Measurements from ENCODE around the gene SORBS2.

SORBS2 gene

DNA sequence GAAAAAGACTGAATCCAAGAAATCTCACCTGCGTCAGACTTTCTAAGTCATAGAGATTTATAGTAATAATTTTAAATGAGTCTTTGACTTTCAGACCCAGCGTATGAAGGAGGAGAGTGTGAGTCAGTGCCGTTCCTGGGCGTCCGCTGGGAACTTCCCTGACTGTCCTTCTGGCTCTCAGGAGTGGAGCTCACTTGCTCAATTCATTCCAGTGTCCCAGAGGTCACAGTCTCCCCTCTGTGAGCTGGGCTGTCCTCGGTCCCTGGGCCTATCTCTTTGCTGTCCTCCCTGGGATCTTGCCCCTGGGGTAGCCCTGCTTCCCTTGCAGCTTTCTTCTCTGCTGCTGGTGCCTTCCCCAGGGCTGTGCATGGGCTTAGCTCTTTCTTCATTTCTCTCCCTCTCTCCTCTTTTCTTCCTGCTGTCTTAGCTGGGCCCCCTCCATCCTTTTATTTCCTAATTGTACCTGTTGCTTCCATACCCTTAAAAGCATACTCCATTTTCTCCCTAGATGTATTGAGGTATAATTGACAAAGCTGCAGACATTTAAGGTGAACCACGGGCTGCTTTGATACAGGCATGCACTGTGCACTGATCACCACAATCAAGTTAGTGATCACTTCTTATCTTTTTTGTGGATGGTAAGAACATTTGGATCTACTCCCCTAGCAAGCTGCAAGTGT lies 11.6 kb downstream of the SORBS2 start:
- no peak for FAIRE-seq

DNA sequence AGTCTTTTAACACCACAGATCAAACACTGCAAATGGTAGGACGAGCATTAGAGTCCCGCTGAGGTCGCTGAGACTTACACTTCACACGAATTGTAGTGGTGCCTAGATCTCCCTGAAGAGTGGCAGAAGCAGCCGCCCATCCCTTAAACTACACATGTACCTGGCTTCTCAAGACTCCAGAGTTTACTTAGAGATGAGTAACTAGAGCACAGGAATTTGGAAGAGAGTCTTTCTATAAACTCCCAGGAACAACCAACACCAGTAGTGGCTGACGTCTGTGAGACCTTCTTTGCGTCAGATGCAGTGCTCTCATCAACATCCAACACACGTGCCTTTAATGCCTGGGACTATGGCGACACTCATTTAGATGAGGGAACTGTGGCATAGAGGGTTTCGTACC lies 12.6 kb downstream of the SORBS2 start:
- FAIRE-seq = no peak

DNA sequence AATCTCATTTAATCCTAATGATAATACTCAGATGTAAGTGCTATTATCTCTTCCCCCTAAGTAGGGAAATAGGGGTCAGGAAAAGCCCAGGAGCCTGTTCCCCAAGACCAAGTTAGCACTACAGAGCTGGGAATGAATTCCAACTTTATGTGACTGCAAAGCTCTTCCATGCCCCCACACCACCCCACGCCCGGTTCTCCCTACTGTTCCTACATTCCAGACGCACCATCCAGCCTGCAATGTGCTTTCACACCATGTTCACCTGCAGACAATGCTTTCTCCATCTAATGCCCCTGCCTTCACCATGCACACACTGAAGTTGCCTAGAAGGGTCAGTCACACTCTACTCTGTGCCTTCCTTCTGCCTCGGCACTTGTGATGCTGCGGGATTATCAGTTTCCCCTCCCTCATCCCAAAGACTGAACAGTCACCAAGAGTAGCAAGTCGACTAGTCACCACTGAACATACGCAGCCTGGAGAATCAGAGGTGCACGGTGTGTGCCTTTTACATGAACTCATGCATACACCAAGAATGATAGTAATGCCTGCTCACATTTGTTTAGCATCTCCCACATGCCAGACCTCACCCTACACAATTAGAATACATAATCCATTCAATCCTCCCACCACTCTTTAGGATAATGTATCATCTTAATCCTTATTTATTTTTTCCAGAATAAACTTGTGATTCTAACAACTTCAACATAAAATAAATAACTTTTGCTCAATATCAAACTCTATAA lies 14.2 kb downstream of the SORBS2 start:
- no peak for FAIRE-seq

DNA sequence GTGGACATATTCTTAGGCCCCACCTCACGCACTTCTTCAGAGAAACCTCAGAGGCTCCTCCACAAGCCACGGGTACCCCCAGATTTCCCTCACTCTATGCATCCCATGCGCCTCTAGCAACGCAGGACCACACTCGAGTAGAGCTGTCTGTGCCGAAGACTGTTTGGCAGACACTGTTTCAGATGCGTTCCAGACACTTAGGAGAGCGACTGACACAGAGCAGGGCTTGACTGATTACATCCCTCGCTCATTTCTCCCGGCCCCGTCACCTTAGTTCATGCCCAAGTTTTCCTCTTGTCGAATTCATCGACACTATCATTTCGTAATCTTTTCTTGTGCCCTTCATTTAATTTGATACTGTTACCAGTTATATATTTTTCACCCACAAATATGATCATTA lies 15.0 kb downstream of the SORBS2 start:
- no peak for FAIRE-seq

DNA sequence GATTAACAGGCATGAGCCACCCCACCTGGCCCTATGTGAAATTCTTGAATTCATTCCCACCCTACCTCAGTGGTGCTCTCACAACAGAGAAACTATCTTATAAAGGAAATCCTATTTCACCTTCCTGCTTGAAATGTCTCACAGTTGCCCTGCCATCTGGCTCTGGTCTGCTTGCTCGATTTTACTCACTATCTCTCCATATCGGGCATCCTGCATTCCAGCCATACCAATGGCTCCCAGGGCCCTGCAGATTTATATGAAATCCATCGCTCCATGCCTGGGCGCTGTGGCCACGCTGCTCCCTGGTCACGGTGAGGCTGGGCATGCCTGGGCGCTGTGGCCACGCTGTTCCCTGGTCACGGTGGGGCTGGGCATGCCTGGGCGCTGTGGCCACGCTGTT lies 15.8 kb downstream of the SORBS2 start:
- FAIRE-seq = no peak

DNA sequence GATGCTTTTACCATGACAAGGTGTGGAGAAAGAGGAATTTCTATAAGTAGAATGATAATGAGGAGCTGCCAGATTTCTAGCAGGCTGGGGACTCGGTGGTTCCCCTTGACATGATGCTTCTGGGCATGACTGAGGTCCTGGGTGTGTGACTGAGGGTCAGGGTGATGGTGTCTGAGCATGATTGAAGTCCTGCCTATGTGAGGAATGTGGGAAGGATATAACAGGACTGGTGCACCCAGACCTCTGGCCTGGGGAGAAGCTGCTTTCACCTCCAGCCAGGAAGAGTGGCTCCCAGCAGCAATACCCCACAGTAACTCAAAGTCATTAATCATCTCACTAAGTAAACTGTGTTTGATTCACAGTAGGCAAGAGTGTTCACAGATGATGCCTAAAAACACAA lies 17.4 kb downstream of the SORBS2 start:
- no peak for FAIRE-seq

DNA sequence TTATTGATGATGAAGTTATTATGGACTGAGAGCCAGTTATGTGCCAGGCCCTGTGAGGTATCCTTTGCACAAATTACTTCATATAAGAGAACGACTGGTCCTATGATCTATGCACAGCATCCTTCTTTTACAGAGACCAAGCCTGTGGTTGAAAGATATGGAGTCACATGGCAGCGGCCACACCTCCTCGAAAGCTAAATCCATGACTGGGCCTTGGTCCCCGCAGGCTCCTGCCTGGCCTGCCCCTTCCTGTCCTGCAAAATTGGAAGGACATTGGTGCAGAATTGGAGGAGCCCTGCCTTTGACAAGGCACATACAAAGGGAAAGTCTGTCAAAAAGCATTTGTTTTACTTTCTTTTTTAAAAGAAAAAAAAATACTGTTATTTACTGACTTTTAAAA lies 18.3 kb downstream of the SORBS2 start:
- no peak for FAIRE-seq

DNA sequence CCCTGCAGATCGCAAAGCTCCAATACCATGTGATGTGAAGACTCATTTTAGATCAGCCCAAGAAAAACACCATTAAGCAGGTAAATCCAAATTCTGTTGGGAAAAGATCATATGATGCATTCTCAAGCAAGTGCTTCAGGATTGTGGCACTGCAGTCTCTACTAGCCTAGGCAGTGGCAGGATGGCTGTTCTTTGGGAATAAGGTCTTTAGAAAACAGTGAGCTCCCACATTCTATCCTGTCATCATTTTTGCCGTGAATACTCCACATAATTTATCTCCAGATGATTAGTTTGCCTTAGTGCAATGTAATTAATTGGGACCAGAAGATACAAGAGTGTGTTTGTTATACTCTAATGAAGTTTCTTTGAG lies 18.9 kb downstream of the SORBS2 start:
- FAIRE-seq = no peak

DNA sequence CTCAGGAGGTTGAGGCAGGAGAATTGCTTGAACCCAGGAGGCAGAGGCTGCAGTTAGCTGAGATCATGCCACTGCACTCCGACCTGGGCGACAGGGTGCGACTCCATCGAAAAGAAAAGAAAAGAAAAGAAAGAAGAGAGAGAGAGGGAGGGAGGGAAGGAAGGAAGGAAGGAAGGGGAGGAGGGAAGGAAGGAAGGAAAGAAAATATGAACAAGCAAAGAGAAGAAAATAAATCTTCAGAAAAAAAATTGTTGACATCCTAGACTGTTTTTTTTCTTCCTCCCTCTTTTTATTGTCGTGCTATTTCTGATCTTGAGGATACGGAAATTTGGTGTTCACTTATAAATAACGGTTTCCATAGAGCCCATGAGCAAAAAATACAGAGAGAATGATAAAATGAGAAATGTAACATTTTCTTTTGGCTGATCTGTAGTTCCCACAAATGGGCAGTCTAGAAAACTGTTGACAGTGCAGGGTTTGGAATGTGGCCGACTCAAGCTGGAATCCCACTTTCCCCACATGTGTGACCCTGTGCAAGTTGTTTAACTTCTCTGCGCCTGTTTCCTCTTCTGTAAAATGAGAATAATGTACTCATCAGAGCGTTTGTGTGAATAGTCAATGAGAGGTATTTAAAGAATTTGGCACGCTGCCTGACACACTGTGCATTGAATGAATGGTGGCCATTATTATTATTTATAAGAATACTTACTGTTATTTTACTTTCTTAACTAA lies 19.4 kb downstream of the SORBS2 start:
- FAIRE-seq = peak; percentile 99

DNA sequence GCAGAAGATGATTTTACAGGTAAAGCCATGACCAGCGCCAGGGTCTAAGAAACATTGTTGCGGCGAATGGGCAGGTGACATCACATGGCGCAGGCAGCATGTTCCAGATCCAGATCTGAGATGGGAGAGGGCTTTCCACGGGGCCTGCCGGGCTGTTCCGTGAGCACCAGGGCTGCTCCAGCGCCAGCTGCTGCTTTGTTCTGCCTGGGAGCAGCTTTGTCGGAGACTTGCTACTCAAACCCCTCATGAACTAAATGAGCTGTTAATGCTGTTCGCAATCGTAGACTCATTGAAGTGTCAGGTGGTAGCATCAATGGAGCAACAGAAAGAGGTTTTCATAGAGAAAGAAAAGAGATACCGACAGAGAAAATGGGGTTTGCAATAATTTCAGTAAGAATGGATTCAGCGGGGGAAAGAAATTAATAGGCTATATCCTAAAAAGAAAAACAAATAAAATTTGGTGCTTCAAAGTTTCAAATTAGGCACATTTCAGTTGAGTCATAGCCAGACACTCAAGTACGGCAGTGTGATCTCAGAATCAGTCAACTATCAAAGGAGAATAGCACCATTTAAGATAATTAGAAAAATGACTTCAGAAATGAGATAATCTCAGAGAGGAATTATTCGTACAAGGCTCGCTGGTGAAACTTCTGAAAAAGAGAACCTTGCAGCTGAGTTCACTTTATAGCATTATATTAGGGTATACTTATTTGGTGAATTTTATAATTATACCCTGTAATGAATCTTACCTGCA lies 23.9 kb downstream of the SORBS2 start:
- no peak for FAIRE-seq

DNA sequence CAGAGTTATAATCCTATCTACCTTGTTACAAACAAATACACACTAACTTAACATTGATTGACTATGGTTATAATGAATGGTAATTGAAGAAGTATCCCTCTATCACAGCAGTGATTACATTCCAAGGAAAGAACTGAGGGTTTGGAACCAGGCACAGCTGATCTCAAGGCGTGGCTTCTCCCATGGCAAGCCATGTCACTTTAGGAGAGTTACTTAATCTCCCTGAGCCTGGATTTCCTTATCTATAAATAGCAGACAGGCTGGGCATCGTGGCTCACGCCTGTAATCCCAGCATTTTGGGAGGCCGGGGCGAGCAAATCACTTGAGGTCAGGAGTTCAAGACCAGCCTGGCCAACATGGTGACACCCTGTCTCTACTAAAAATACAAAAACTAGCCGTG lies 25.6 kb downstream of the SORBS2 start:
- no peak for FAIRE-seq

DNA sequence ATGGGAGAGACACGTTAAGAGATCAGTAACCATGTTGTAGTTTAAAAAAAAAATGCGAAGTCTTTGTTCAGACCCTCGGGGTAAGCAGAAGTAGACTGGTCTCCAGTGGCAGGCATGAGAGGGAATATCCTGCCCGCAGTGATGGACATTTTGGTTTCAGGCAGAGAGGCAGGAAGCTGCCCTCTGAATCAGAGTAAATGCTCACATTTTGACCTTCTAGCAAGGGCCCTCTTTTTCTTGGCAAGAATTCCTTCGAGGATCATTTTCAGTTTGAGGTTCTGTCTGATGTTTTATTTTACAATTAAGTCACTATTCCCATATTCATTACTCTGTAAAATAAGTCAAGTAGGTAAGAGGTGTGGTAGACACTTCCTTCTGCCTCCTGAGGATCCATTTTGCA lies 28.4 kb downstream of the SORBS2 start:
- no peak for FAIRE-seq

DNA sequence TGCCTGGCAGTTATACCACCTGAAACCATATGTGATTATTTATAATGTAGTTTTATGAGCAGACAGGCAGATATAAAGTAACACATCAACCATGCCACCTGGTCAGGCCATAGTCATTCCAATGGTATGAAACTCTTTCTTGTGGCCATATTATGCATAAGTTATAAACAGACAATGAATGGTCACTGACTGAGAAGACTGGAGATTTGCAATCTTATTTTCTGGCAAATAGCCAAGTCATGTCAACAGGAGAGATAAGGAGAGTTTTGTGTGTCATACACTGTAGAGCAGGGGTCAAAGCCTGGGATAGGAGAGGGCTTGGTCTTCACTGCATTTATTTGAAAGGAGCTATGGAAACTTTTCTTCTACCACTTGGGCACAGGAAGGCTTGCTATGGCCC lies 29.5 kb downstream of the SORBS2 start:
- no peak for FAIRE-seq

DNA sequence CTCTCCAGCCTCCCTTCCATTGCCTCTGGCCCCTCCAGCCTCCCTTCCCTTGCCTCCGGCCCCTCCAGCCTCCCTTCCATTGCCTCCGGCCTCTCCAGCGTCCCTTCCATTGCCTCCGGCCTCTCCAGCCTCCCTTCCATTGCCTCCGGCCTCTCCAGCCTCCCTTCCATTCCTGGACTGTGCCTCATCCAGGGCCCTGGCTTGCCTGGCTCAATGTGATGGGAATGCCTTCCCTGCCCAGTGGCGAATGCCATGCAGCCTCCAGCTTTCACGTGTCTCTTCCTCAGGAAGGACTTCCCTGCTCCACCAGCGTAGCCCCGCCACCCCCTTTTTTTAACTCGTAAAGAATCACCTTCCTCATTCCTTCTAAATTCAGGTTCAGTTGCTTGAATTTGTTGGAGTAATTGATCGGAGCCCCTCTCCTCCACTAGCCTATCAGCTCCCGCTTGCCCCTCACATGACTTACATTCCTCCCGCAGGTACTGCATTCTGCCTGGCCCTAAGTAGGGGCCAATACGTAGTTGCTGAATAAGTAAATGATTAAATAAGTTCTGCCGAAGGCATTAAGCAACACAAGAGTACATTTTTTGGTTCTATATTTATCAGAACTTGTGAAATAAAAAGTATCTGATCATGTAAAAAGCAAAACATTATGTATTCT lies 30.3 kb downstream of the SORBS2 start:
- FAIRE-seq = no peak

DNA sequence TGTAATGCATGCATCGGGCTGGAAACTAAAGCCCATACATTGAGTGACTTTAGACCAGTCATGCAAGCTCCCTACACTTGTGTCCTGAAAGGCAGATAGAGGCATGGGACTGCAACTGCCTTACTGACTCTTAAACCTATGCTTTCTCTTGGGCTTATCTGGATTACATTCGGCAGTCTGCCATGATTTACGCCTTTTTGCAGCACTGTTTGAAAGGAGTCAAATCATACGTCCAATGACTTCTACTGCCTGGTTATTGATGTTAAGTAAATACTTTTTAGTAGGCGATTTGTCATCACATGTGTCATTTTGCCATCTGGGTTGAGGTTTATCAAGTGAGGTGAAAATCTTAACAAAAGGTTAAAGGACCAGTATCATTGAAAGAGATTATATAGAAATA lies 31.5 kb downstream of the SORBS2 start:
- FAIRE-seq = no peak

DNA sequence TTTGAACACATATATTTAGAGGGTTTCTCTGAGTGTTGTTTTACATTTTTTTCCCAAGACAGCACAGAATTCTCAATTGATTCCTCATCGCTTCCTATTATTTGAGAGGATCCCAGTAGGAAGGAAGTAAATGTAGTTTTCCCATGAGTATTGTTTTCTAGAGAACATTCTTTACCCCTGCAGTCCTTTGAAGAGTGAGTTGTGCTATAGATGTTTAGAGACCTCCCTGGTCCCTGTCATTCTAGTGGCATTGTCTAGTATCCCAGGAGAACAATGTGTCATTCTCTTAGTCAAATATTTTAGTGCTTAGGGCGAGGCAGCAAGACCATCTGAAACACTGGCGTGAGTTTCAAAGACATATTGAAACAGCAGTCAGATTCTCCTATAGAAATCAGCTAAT lies 32.5 kb downstream of the SORBS2 start:
- FAIRE-seq = peak; percentile 35

DNA sequence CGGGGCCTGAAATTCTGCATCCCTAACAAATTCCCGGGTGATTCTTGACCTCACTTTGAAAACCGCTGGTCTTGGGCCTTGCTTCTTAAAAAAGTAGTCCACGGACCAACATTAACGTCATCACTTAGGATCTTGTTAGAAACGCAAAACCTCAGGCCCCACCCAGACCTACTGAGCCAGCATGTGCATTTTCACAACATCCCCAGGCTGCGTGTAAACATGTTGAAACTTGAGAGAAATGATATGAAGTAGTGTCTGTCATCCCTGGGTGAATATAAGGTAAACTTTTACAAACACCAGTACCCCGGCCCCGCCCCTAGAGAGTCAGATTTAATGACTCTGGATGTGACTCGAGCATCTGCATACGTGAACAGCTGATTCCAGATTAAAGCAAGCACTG lies 33.7 kb downstream of the SORBS2 start:
- FAIRE-seq = peak; percentile 6

DNA sequence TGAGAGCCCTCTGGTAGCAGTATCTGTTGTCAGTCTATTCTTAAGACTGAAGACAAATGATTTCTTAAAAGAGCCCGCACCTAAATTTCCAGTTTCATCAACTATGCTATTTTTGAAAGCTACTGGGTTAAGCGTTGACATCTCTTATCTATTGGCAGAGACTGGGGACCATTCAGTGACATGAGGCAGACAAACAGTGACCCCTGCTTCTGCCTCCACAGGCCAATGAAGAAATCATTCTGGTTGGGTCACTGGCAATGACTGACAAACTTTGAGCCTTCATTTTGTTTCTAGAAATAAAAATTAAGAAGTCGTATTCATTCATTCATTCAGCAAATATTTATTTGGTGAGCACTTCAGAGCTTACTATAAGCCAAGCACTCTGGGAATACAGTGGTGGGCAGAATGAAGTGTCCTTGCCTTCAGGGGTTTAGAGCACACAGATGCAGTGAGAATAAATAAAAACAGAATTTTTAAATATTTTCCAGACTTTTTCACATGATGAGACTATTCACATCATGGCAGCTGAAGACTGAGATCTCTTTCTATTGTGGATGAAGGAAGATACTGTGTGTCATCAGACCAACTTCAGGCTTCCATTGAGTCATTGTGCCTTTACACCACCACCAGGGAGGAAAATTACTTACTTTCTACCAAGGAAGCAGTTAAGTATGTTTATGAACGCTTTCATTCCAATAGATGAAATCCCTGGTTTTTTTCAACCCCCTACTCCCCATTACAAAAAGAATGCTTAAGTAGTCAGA lies 36.0 kb downstream of the SORBS2 start:
- no peak for FAIRE-seq

DNA sequence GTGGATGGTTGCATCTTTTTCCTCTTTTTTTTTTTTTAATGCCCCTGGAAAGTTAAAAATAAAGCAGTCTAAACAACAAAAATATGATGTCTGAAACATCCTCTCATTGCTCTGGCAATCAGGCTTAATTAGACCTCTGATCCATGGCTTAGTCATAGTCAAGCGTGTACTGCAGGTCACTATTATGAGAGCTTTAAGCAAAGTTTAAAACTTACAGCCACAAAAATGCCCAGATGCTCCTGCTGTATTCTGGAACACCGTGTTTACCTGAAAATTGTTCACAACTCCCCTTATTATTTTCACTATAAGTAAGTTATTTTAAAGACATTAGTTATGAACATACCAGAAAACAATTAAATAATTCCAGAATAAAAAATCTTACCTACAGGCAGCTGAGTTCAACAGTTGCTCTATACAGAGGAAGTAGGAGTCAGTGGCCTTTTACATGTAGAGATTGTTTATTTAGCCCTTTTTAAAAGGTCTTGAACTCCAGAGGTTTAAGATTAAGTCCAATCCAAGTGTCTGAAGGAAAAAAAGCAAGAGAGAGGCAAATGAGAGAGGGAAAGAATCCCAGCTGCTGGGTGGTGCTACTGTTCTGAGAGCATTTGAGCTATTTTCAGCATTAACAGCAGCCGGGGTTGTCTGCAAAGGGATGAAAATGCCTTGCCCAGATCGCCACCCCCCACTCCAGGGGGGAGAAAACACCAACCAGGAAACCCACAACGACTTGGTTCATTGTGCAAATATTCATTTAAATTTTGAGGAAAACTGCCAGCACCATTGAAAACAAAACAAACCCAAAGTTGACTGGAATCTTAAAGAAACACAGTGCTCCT lies 36.9 kb downstream of the SORBS2 start:
- FAIRE-seq = peak; percentile 98

DNA sequence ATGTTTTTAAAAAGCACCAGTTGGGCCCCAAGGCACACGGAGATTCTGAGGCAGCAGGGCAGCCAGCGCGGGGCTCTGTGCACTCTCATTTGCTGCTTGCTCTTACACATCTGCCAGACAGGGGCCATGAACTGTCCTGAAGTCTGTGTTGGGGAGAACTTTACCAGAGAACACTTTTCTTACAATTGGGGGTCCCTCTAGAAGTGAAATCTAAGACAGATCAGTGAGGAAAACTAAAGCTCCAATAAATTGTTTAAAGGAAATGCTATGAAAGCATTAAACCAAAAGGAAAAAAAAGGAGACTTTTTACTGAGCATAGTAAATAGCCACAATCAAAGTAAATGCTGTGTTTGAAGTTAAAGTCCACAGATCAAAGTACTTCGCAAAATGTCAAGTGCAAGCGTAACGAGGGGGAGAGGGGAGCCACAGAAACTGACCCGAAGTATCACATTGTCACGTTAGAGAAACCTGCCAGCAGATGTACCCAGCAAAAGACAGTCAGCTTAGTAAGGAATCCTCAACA lies 37.8 kb downstream of the SORBS2 start:
- FAIRE-seq = no peak

DNA sequence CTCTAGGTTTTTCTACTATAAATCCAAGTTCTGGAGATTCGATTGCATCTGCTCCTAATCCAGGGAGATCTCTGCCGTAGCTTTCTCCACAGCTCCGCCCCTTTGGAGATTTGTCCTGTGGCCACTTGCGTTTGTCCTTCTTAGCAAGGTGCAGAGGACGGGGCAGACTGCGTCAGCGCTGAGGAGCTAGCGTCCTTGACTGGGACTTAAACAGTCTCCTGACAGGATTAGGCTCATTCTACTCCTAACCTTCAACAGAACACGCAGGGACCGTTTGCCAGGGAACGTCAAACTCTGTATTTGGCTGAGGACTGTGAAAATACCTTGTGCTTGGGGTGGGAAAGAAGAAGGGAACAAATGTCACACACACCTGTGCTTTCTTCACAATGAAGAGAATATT lies 38.6 kb downstream of the SORBS2 start:
- peak; percentile 88 for FAIRE-seq
